Measurements from ENCODE around the gene SLC30A9.

Gene SLC30A9

DNA sequence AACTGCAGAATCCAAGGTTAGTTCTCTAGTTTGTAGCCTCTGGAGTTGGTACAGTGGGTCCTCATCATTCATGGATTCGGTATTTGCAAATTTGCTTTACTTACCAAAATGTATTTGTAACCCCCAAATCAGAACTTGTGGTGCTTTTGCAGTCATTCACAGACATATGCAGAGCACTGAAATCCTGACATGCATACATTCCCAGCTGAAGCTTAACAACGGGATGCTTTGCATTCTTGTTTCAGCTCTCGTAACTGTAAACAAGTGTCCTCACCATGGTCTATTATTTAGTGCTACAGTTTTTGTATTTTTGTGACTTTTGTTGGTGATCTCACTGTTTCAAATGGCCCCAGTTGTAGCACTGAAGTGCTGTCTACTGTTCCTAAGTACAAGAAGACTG is 146.0 kb downstream of the SLC30A9 start:
- no peak for DNase-seq (ENCODE audit: low read depth)
